K562 (cell line): ENCODE results near the gene FASTK. TPM values are rescaled to one million over a fixed set of nuclear protein-coding genes. Genes with fewer than 3 reads are reported as not detected.
A peak's percentile ranks its signal among the peaks of the same experiment; 100 is the strongest.

Source experiments
- ATAC-seq: fragments of 200-7000 bp; cut with Tn5 transposase; 3 replicates; pipeline ENCODE4 v1.9.1; 2020; ENCODE audit warnings: moderate library complexity
- BruUV-seq: library from RNA; stranded (reverse); fragments of 400-500 nt; replicated peaks from 2 replicates; lab custom pipeline; 2021; lab: Mats Ljungman, UMichigan
- CTCF ChIA-PET: fragments of 300-600 bp; formaldehyde crosslinking; extraction: SDS; loops from one replicate; lab custom pipeline; 2021; ENCODE audit warnings: low intra/inter-chr PET ratio; lab: Yijun Ruan, JAX
- POLR2A ChIA-PET: fragments of 300-600, 350-650 bp; sonication (Branson Sonifier 250); formaldehyde crosslinking; extraction: SDS; loops from one replicate; lab custom pipeline; 2021; ENCODE audit warnings: antibody characterized with exemption, inconsistent platforms; lab: Yijun Ruan, JAX
- DNase-seq, 4 experiments: peaks; one replicate each; pipeline versions ENCODE4 v3.0.0 to v3.0.0-alpha.2; 2011 to 2018; ENCODE audit warnings: low spot score in 3 of 4, mixed read lengths in 3 of 4; ENCODE audit errors: extremely low read depth in 1 of 4
- FAIRE-seq: peaks from 2 replicates; lab custom pipeline; 2011; peaks lifted over from hg19 to GRCh38; lab: Jason Lieb, UNC
- H2AFZ ChIP-seq: 2 replicates; pipeline ENCODE4 v1.6.0; 2011; ENCODE audit warnings: low read depth, low read length, control low read depth, inconsistent platforms
- H3K27ac ChIP-seq: fragments of 200-600 bp; 3 replicates; pipeline ENCODE4 v1.8.0; 2011; ENCODE audit warnings: low read depth, mild to moderate bottlenecking, control low read depth, inconsistent platforms, low read length, moderate library complexity, mixed read lengths; ENCODE audit errors: extremely low read depth
- H3K27me3 ChIP-seq, 2 experiments: fragments of 300-600 bp in 1 of 2; 2 replicates in 1 of 2; 3 replicates in 1 of 2; pipeline versions ENCODE4 v1.6.0 to v1.8.0; 2011; ENCODE audit warnings: inconsistent platforms in 2 of 2, low read length in 2 of 2, mild to moderate bottlenecking in 1 of 2, mixed read lengths in 1 of 2, moderate library complexity in 1 of 2; ENCODE audit not compliant: control insufficient read depth in 2 of 2, insufficient read depth in 2 of 2
- H3K36me3 ChIP-seq: fragments of 300-600 bp; 3 replicates; pipeline ENCODE4 v1.8.0; 2011; ENCODE audit warnings: mild to moderate bottlenecking, low read length, inconsistent platforms; ENCODE audit not compliant: control insufficient read depth, insufficient read depth
- H3K4me1 ChIP-seq, 2 experiments: fragments of 200-600 bp in 1 of 2; replicated peaks in 1 of 2; 2 replicates in 1 of 2; 3 replicates in 1 of 2; pipeline versions ENCODE4 v1.5.1 to v1.8.0; 2011; ENCODE audit warnings: inconsistent platforms in 2 of 2, low read length in 2 of 2, mild to moderate bottlenecking in 1 of 2, mixed read lengths in 1 of 2, moderate library complexity in 1 of 2; ENCODE audit not compliant: control insufficient read depth in 2 of 2, insufficient read depth in 2 of 2
- H3K4me2 ChIP-seq: 2 replicates; pipeline ENCODE4 v1.6.1; 2011; ENCODE audit warnings: low read length, control low read depth, inconsistent platforms, mixed read lengths; ENCODE audit not compliant: insufficient read depth
- H3K4me3 ChIP-seq: fragments of 200-600 bp; sonication (generic), shearing (Covaris generic); 2 replicates; pipeline ENCODE4 v1.5.1; 2016; ENCODE audit warnings: control low read depth, inconsistent platforms
- H3K79me2 ChIP-seq: fragments of 200-600 bp; 3 replicates; pipeline ENCODE4 v1.8.0; 2011; ENCODE audit warnings: low read length, inconsistent platforms; ENCODE audit not compliant: control insufficient read depth, insufficient read depth
- H3K9ac ChIP-seq, 2 experiments: 2 replicates each; pipeline versions ENCODE4 v1.6.0 to v1.6.1; 2011; ENCODE audit warnings: low read depth in 2 of 2, low read length in 2 of 2, control low read depth in 1 of 2, inconsistent platforms in 1 of 2, mild to moderate bottlenecking in 1 of 2, mixed read lengths in 1 of 2; ENCODE audit not compliant: insufficient read depth in 1 of 2
- H3K9me1 ChIP-seq: one replicate; pipeline ENCODE4 v1.6.0; 2011; ENCODE audit warnings: inconsistent platforms, mild to moderate bottlenecking, low read length, moderate library complexity; ENCODE audit not compliant: control insufficient read depth, insufficient read depth
- H3K9me3 ChIP-seq: replicated peaks from 2 replicates; pipeline ENCODE4 v1.5.1; 2011; ENCODE audit warnings: low read depth, low read length, inconsistent platforms; ENCODE audit not compliant: control insufficient read depth, insufficient read depth
- H4K20me1 ChIP-seq: replicated peaks from 2 replicates; pipeline ENCODE4 v1.6.1; 2011; ENCODE audit warnings: low read length, inconsistent platforms, mixed read lengths; ENCODE audit not compliant: control insufficient read depth, insufficient read depth
- JUN ChIP-seq, 2 experiments: sonication (generic) in 1 of 2; formaldehyde crosslinking in 1 of 2; IDR thresholded peaks; 2 replicates each; pipeline versions ENCODE4 v1.6.1 to v1.8.0; 2012 to 2022; ENCODE audit warnings: borderline replicate concordance in 2 of 2, mild to moderate bottlenecking in 2 of 2, improper control_type of control experiment in 1 of 2, low read depth in 1 of 2, low read length in 1 of 2, missing genetic modification reagents in 1 of 2
- POLR2G ChIP-seq: fragments of 200-400 bp; formaldehyde crosslinking; IDR thresholded peaks from 2 replicates; pipeline ENCODE4 v1.6.1; 2017; ENCODE audit warnings: low read depth, mild to moderate bottlenecking, antibody characterized with exemption, low read length, moderate library complexity
- RBFOX2 ChIP-seq: fragments of 200-400 bp; formaldehyde crosslinking; IDR thresholded peaks from 2 replicates; pipeline ENCODE4 v1.6.1; 2017; ENCODE audit warnings: low read depth, mild to moderate bottlenecking, low read length, moderate library complexity
- SPI1 ChIP-seq: IDR thresholded peaks from 2 replicates; pipeline ENCODE4 v1.6.1; 2011; ENCODE audit warnings: low read depth, low read length, control low read depth, borderline replicate concordance
- SRSF9 ChIP-seq: fragments of 200-400 bp; formaldehyde crosslinking; IDR thresholded peaks from 2 replicates; pipeline ENCODE4 v1.6.1; 2017; ENCODE audit warnings: low read depth, low read length, borderline replicate concordance
- ZKSCAN1 ChIP-seq: fragments of 150-350 bp; IDR thresholded peaks from 2 replicates; pipeline ENCODE4 v1.6.1; 2016; ENCODE audit warnings: low read depth, low read length
- ZNF583 ChIP-seq: fragments of 250-450 bp; sonication (Bioruptor Pico); IDR thresholded peaks from 2 replicates; pipeline ENCODE4 v1.4.0; 2020
- WGBS: fragments of 100-300 bp; shearing (Covaris generic); methylation state at CpG from one replicate; pipeline ENCODE4 v1.1.6; 2016; ENCODE audit warnings: low coverage, mixed read lengths; ENCODE audit not compliant: insufficient coverage; ENCODE audit errors: missing lambda C conversion rate; 5-methylcytosine and 5-hydroxymethylcytosine counted together
- in situ Hi-C: fragments of 300-500 bp; cut with MboI; formaldehyde crosslinking; loops from 4 replicates; pipeline ENCODE4 v1.15.0; 2018; ENCODE audit warnings: inconsistent platforms, mixed read lengths
- intact Hi-C: fragments of 100-400 bp; cut with micrococcal nuclease; formaldehyde crosslinking; loops from 2 replicates; pipeline ENCODE4 v1.14.2; 2022
- polyA plus RNA-seq, 8 experiments: library from polyadenylated mRNA; depleted of rRNA in 4 of 8; stranded (reverse) in 5 of 8; unstranded in 3 of 8; fragments of >200 nt; fragmentation: Nextera tagmentation in 2 of 8; fragmentation: Illumina TruSeq in 1 of 8; extraction: Ambion mirVana in 2 of 8; extraction: Trizol in 1 of 8; gene quantifications; 2 replicates each; pipeline versions ENCODE4 v1.2.1 to v1.2.3, GENCODE V29; 2011 to 2014; ENCODE audit warnings: inconsistent platforms in 1 of 8, missing spikeins in 1 of 8
- total RNA-seq, 7 experiments: library from RNA; depleted of rRNA in 6 of 7; stranded (reverse); fragments of >200 nt in 6 of 7; fragmentation: Illumina TruSeq in 2 of 7; extraction: Trizol in 2 of 7; gene quantifications; 2 replicates each; pipeline versions ENCODE4 v1.2.1 to v1.2.3, GENCODE V29; 2011 to 2021; ENCODE audit warnings: low replicate concordance in 1 of 7
- TF ChIP-seq, protein P1 (sequence below): fragments of 450-650 bp; formaldehyde crosslinking; IDR thresholded peaks from 2 replicates; pipeline ENCODE4 v1.4.0; 2020; ENCODE audit warnings: mild to moderate bottlenecking, moderate library complexity
- TF ChIP-seq, protein P2 (sequence below): IDR thresholded peaks from 3 replicates; pipeline ENCODE4 v1.6.1; 2011; ENCODE audit warnings: borderline replicate concordance, mild to moderate bottlenecking, moderate library complexity; ENCODE audit not compliant: insufficient read length; ENCODE audit errors: extremely low read depth

FASTK gene
- total and polyA plus RNA-seq, 9 of the 15 experiments (the other 6 are each of a cell fraction or from before 2014, with no cell fraction given), result 0.51 to 150 (median 48.2) TPM

- no peak for ATAC-seq
- no peak overlapping the region for H3K27ac ChIP-seq
- peaks cover 10% of the 10 kb centered on the region for H4K20me1 ChIP-seq
- no peak for TF ChIP-seq ZNF583 (CRISPR knock-in tag)
- TF ChIP-seq SRSF9, result no peak
- TF ChIP-seq SPI1, result no peak
- no peak for TF ChIP-seq JUN (IDR thresholded peaks at IDR 0.05; ENCODE audit: borderline replicate concordance, low read depth, low read length)
- TF ChIP-seq JUN (CRISPR knock-in tag; IDR thresholded peaks at IDR 0.05; ENCODE audit: borderline replicate concordance), result no peak
- TF ChIP-seq, protein P1, sequence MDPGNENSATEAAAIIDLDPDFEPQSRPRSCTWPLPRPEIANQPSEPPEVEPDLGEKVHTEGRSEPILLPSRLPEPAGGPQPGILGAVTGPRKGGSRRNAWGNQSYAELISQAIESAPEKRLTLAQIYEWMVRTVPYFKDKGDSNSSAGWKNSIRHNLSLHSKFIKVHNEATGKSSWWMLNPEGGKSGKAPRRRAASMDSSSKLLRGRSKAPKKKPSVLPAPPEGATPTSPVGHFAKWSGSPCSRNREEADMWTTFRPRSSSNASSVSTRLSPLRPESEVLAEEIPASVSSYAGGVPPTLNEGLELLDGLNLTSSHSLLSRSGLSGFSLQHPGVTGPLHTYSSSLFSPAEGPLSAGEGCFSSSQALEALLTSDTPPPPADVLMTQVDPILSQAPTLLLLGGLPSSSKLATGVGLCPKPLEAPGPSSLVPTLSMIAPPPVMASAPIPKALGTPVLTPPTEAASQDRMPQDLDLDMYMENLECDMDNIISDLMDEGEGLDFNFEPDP (CRISPR knock-in tag), result no peak
- no peak for TF ChIP-seq ZKSCAN1
- 0 out of 2 replicates have a peak, but pooled peaks have one; percentile 32 for TF ChIP-seq RBFOX2
- TF ChIP-seq POLR2G, result peak; percentile 47
- TF ChIP-seq, protein P2, sequence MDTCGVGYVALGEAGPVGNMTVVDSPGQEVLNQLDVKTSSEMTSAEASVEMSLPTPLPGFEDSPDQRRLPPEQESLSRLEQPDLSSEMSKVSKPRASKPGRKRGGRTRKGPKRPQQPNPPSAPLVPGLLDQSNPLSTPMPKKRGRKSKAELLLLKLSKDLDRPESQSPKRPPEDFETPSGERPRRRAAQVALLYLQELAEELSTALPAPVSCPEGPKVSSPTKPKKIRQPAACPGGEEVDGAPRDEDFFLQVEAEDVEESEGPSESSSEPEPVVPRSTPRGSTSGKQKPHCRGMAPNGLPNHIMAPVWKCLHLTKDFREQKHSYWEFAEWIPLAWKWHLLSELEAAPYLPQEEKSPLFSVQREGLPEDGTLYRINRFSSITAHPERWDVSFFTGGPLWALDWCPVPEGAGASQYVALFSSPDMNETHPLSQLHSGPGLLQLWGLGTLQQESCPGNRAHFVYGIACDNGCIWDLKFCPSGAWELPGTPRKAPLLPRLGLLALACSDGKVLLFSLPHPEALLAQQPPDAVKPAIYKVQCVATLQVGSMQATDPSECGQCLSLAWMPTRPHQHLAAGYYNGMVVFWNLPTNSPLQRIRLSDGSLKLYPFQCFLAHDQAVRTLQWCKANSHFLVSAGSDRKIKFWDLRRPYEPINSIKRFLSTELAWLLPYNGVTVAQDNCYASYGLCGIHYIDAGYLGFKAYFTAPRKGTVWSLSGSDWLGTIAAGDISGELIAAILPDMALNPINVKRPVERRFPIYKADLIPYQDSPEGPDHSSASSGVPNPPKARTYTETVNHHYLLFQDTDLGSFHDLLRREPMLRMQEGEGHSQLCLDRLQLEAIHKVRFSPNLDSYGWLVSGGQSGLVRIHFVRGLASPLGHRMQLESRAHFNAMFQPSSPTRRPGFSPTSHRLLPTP, result no peak
- H3K4me2 ChIP-seq, result no peak overlapping the region
- FAIRE-seq, result no peak
- peaks cover 18 to 59% of the 10 kb centered on the region in 2 experiments for H3K4me1 ChIP-seq
- H3K9me3 ChIP-seq, result no peaks in the 10 kb centered on the region
- no peaks in the 10 kb centered on the region for H3K79me2 ChIP-seq
- H3K4me3 ChIP-seq, result no peak overlapping the region
- BruUV-seq, result no TSS peak
- no peak overlapping the region for H3K9ac ChIP-seq
- peaks cover 21% of the 10 kb centered on the region for H3K36me3 ChIP-seq
- intact Hi-C loops, result no loop called here
- no peak for DNase-seq
- peaks cover 13% of the 10 kb centered on the region for H3K9me1 ChIP-seq
- in situ Hi-C loops, result no loop called here
- POLR2A ChIA-PET, result interaction anchor here (0.7 to 1.3 kb wide), 3 partner anchors 10 to 173 kb away, joined by 3 to 4 read pairs (median 3); no protein-coding TSS in a partner anchor
- H3K27me3 ChIP-seq, result no peaks in the 10 kb centered on the region
- WGBS, result 84% methylated on average over 20 of the region's 20 CpGs
- CTCF ChIA-PET, result no interaction called here
- H2AFZ ChIP-seq, result no peak overlapping the region
These were observed 36.6 kb downstream of the FASTK start for GRCh38 chr7:151043959-151044358.
